KBM-7 (cell line): ENCODE data around the gene EIF4G1.

Source experiments
- DNase-seq: peaks from one replicate; pipeline ENCODE4 v3.0.0-alpha.2; 2015
- in situ Hi-C: fragments of 300-500 bp; cut with MboI; formaldehyde crosslinking; loops from 2 replicates; pipeline ENCODE4 v1.14.3; 2020; ENCODE audit warnings: low sequenced_read_pairs, low pct_unique_long_range_greater_than_20kb, mixed read lengths

The EIF4G1 gene

DNA sequence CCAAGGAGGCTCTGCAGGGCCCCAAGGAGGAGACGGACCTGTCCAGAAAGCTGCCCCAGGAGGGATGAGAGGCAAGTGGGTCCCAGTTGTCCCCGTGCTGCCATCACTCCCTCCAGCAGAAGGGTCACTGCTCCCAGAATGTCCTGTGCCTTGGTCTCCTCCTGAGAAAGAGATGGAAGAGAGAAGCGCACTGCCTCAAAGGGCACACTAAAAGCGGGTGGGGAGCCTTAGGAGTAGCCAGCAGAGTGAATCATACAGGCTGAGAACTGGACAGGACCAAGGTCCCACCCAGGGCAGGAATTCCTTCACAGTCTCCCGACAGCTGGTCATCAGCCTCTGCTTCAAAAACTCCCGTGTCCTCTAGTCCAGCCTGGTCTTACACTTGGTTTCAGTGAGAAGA lies 59.0 kb downstream of the EIF4G1 start:
- in situ Hi-C loops, result loop anchor here (25.0 kb wide), 1 partner anchor 389 kb away; no protein-coding TSS in a partner anchor
- no peak for DNase-seq

DNA sequence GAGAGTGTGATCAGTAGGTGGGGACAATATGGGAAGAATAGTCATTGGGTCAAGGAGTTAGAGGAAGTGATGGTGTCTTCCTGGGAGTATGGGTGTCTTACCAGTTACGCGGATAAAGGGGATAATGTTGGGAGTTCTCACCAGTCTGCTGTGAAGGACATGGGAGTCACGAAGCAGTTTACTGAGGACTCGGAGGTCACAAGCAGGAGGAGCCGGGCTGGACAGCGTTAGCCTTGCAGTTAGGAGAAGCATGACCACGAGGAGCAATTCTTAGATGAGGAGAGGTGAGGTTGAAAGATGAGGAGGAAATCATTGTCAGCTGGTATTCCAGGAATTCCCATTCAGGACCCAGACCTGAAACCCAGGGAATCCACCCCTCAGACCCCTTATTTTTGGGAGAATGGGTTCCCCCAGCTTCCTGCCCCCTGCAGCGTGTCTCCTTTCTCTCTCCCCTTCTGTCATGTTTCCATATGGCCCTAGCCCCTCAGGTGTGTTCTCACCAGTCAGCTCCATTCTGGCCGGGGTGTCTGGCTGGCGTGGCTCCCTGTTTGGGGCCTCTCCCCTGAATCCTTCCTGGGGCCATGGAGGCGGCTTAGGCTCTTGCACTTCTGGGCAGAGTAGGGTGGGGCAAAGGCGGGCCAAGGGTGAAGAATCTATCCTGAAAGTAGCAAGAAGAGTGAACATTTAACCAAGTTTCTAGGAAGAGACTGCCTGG lies 61.5 kb downstream of the EIF4G1 start:
- in situ Hi-C loops, result loop anchor here (25.0 kb wide), 1 partner anchor 161 kb away; no protein-coding TSS in a partner anchor
- no peak for DNase-seq

DNA sequence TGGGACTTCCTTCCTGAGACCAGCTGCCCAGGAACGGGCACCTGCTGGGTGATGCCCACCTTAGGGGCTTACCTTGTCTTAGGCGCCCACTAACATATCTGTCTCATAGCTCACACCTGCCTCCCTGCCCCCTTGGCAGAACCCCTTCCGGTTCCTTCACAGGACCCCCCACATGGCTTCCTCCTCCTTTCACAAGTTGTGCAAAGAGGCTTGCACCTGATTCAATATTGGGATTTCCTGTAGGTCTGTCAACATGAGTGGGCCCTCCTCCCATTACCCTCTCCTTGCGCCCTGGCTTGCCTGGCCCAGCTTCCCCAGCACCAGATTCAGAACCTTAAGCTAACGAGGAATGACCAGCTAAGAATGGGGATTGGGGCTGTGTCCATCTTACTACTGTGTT lies 63.0 kb downstream of the EIF4G1 start:
- in situ Hi-C loops, result loop anchor here (25.0 kb wide), 1 partner anchor 160 kb away; no protein-coding TSS in a partner anchor
- no peak for DNase-seq

GRCh38 chr3:184377882-184378445 lies 63.6 kb downstream of the EIF4G1 start, which contains the start of gene THPO:
THPO (minus strand) TSS chr3:184378207; CDS start chr3:184376259, 1,948 bp downstream.
- no peak for DNase-seq
- in situ Hi-C loops, result loop anchor here (25.0 kb wide), 1 partner anchor 159 kb away; no protein-coding TSS in a partner anchor

GRCh38 chr3:184378651-184379357 lies 64.4 kb downstream of the EIF4G1 start:
- in situ Hi-C loops, result loop anchor here (25.0 kb wide), 1 partner anchor 158 kb away; no protein-coding TSS in a partner anchor
- no peak for DNase-seq

DNA sequence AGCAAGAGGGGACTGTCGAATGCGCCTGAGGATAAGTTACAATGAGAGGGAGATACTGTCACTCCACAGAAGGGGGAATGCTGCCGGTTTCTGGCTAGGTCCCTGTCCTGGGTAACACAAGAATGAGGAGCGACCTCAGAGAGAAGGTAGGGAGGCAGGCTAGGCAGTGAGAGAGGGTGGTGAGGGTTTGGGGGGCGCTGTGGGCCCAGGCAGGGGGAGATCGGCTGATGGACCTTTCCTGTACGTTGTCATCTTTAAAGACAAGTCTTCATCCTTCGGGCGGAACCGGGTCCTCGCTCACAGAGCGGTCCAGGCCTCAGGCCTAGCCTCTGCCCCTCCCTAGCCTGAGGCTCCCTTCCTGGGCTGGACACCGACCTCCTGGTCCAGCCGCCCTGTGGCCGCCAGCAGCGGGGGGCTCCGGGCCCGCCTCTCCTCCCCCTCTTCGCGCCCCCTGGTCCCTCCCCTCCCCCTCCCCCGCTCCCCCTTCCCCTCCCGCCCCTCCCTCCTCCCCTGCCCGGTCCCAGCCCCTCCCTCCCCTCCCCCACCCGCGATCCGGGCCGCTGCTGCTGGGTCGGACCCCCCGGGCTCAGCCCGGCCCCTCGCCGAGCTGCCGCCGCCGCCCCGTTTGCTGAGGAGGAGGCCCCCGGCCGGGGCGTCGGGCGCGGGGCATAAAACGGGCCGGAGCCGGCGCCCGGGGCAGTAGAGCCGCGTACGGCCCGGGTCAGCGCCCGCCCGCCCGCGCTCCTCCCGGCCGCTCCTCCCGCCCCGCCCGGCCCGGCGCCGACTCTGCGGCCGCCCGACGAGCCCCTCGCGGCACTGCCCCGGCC lies 65.2 kb downstream of the EIF4G1 start, which contains the start of gene CHRD:
Gene CHRD, plus strand, starts transcription at position 697 of the 827 bp plus-strand sequence. CDS start 265 bp downstream, outside the sequence.
- in situ Hi-C loops, result loop anchor here (25.0 kb wide), 1 partner anchor 158 kb away; no protein-coding TSS in a partner anchor
- no peak for DNase-seq

DNA sequence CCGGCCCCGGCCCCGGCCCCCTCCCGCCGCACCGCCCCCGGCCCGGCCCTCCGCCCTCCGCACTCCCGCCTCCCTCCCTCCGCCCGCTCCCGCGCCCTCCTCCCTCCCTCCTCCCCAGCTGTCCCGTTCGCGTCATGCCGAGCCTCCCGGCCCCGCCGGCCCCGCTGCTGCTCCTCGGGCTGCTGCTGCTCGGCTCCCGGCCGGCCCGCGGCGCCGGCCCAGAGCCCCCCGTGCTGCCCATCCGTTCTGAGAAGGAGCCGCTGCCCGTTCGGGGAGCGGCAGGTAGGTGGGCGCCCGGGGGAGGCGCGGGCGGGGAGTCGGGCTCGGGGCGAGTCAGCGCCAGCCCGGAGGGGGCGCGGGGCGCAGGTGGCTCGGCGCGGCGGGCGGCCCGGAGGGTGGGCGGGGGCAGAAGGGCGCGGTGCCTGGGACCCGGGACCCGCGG lies 65.8 kb downstream of the EIF4G1 start:
- DNase-seq, result no peak
- in situ Hi-C loops, result loop anchor here (25.0 kb wide), 1 partner anchor 157 kb away; no protein-coding TSS in a partner anchor

DNA sequence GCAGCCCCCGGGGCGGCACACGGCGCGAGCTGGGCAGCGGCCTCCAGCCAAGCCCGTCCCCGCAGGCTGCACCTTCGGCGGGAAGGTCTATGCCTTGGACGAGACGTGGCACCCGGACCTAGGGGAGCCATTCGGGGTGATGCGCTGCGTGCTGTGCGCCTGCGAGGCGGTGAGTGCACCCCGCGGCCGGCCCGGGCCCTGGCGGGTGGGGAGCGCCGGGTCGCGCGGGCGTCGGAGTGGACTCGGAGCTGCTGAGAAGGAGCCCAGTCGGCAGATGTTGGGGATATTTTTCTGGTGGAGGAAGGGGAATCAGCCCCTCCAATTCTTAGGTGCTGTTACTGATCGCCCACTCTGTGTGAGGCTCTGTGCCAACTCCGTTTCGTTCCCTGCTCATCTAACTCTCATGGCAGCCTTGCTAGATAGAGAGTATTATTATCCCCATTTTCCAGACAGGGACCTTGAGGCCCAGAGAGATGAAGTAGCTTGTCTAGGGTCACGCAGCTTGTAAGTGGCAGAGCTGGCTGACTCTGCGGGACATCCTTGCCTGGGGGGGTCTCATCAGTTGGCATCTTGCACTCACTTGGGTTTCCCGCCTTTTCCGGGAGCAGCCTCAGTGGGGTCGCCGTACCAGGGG lies 66.3 kb downstream of the EIF4G1 start:
- no peak for DNase-seq
- in situ Hi-C loops, result loop anchor here (25.0 kb wide), 1 partner anchor 157 kb away; no protein-coding TSS in a partner anchor

GRCh38 chr3:184381261-184382224 lies 67.1 kb downstream of the EIF4G1 start:
- DNase-seq, result peak; percentile 51
- in situ Hi-C loops, result loop anchor here (25.0 kb wide), 1 partner anchor 156 kb away; no protein-coding TSS in a partner anchor

- in situ Hi-C loops, result loop anchor here (25.0 kb wide), 1 partner anchor 155 kb away; no protein-coding TSS in a partner anchor
- DNase-seq, result no peak
These were observed 68.1 kb downstream of the EIF4G1 start for GRCh38 chr3:184382326-184383032.

- DNase-seq, result no peak
- in situ Hi-C loops, result loop anchor here (25.0 kb wide), 1 partner anchor 154 kb away; no protein-coding TSS in a partner anchor
These were observed 68.8 kb downstream of the EIF4G1 start for GRCh38 chr3:184383033-184383740.

- in situ Hi-C loops, result loop anchor here (25.0 kb wide), 1 partner anchor 153 kb away; no protein-coding TSS in a partner anchor
- no peak for DNase-seq
These were observed 69.9 kb downstream of the EIF4G1 start for GRCh38 chr3:184384342-184384741.
